WERI-Rb-1 (cell line): ENCODE data around the gene CPA2.

Experiments used
- DNase-seq: peaks from one replicate; pipeline ENCODE4 v3.0.0-alpha.2; 2020
- H3K27ac ChIP-seq: fragments of 250-450 bp; sonication (Bioruptor Pico); 2 replicates; pipeline ENCODE4 v1.5.1; 2020; ENCODE audit warnings: mild to moderate bottlenecking, moderate library complexity
- H3K27me3 ChIP-seq: fragments of 250-450 bp; sonication (Bioruptor Pico); 2 replicates; pipeline ENCODE4 v1.5.1; 2021; ENCODE audit warnings: mild to moderate bottlenecking, low read depth, moderate library complexity; ENCODE audit not compliant: insufficient read depth, severe bottlenecking
- H3K36me3 ChIP-seq: fragments of 250-450 bp; sonication (Bioruptor Pico); 2 replicates; pipeline ENCODE4 v1.5.1; 2020; ENCODE audit warnings: mild to moderate bottlenecking, moderate library complexity
- H3K4me3 ChIP-seq: 2 replicates; pipeline ENCODE4 v1.5.1; 2011; ENCODE audit warnings: low read depth, mild to moderate bottlenecking, control low read depth, low read length
- H3K9me3 ChIP-seq: fragments of 250-450 bp; sonication (Bioruptor Pico); 2 replicates; pipeline ENCODE4 v1.5.1; 2021; ENCODE audit warnings: mild to moderate bottlenecking, moderate library complexity; ENCODE audit not compliant: severe bottlenecking
- CTCF ChIP-seq: IDR thresholded peaks from 2 replicates; pipeline ENCODE4 v1.5.1; 2011; ENCODE audit warnings: low read depth, mild to moderate bottlenecking, control low read depth, inconsistent platforms, low read length

Gene CPA2

GRCh38 chr7:130266258-130266960, at the start of gene CPA2:
TSS of gene CPA2 (plus strand) at chr7:130266863. CDS start at chr7:130266882, 19 bp downstream.
- no peak for TF ChIP-seq CTCF
- Histone ChIP-seq H3K36me3 (no peaks in the 10 kb centered on the region), H3K4me3 (no peak within 1 kb of the TSS), H3K9me3 (peaks cover 2% of the 10 kb centered on the region), H3K27me3 (no peaks in the 10 kb centered on the region), H3K27ac (no peak within 1 kb of the TSS)
- DNase-seq, result no peak

GRCh38 chr7:130218806-130219620, 47.6 kb upstream of the CPA2 start:
- H3K27ac ChIP-seq, result no peak overlapping the region
- no peak for TF ChIP-seq CTCF
- no peak overlapping the region for H3K4me3 ChIP-seq
- H3K27me3 ChIP-seq, result no peaks in the 10 kb centered on the region
- H3K9me3 ChIP-seq, result no peaks in the 10 kb centered on the region
- no peaks in the 10 kb centered on the region for H3K36me3 ChIP-seq
- peak; percentile 19 for DNase-seq

GRCh38 chr7:130219871-130220270, 46.8 kb upstream of the CPA2 start:
- no peak for TF ChIP-seq CTCF

GRCh38 chr7:130221746-130222145, 44.9 kb upstream of the CPA2 start:
- Histone ChIP-seq H3K9me3 (peaks cover 3% of the 10 kb centered on the region), H3K4me3 (no peak overlapping the region), H3K36me3 (no peaks in the 10 kb centered on the region), H3K27me3 (no peaks in the 10 kb centered on the region), H3K27ac (peak overlapping the region; percentile 25; the same call in 1 of the 2 replicates)
- TF ChIP-seq CTCF, result no peak
- DNase-seq, result no peak

More at GRCh38 chr7:130219871-130220270, 46.8 kb upstream of the CPA2 start:
- no peak for DNase-seq
- Histone ChIP-seq H3K27me3 (no peaks in the 10 kb centered on the region), H3K4me3 (no peak overlapping the region), H3K9me3 (no peaks in the 10 kb centered on the region), H3K36me3 (no peaks in the 10 kb centered on the region), H3K27ac (no peak overlapping the region)

- H3K4me3 ChIP-seq, result no peak overlapping the region
- DNase-seq, result no peak
- no peaks in the 10 kb centered on the region for H3K36me3 ChIP-seq
- peaks cover 5% of the 10 kb centered on the region for H3K9me3 ChIP-seq
- H3K27ac ChIP-seq, result no peak overlapping the region
- H3K27me3 ChIP-seq, result no peaks in the 10 kb centered on the region
- no peak for TF ChIP-seq CTCF
Measured at GRCh38 chr7:130223646-130224045, 43.0 kb upstream of the CPA2 start.
